HCT116 (cell line): ENCODE measurements around the gene TMEM140. TPM values are rescaled to one million over a fixed set of nuclear protein-coding genes. Genes with fewer than 3 reads are reported as not detected.

Experiments used
- ATAC-seq: fragments of 200-7000 bp; cut with Tn5 transposase; 2 replicates; pipeline ENCODE4 v1.9.1; 2020; ENCODE audit warnings: mild to moderate bottlenecking, moderate library complexity
- BruUV-seq: library from RNA; stranded (reverse); fragments of 400-500 nt; replicated peaks from 2 replicates; lab custom pipeline; 2021; lab: Mats Ljungman, UMichigan
- CTCF ChIA-PET: fragments of 300-600 bp; sonication (Branson Sonifier 250); formaldehyde crosslinking; loops from one replicate; lab custom pipeline; 2021; ENCODE audit warnings: antibody characterized with exemption; lab: Charles Lee
- POLR2A ChIA-PET: fragments of 300-600, 350-600 bp; sonication (Branson Sonifier 250); formaldehyde crosslinking; loops from one replicate; lab custom pipeline; 2021; ENCODE audit warnings: antibody characterized with exemption; lab: Charles Lee
- RAD21 ChIA-PET, 2 experiments: fragments of 300-600 bp; sonication (Branson Sonifier 250); formaldehyde crosslinking; loops; one replicate each; lab custom pipeline; 2023; ENCODE audit warnings: low total read pairs in 2 of 2; ENCODE audit not compliant: uncharacterized antibody in 2 of 2, unreplicated experiment in 2 of 2, low non-redundant PET in 1 of 2; lab: Charles Lee
- DNase-seq: peaks from one replicate; pipeline ENCODE4 v3.0.0-alpha.2; 2010; ENCODE audit warnings: low read depth, low spot score
- H2AFZ ChIP-seq: fragments of 200-600 bp; shearing (Covaris generic), sonication (generic); 2 replicates; pipeline ENCODE4 v1.6.1; 2017; ENCODE audit warnings: low read depth, mixed run types, mixed read lengths, antibody characterized with exemption, low read length; ENCODE audit not compliant: poor library complexity, severe bottlenecking
- H3K27ac ChIP-seq: 2 replicates; pipeline ENCODE4 v1.5.1; 2012; ENCODE audit warnings: low read depth, low read length
- H3K27me3 ChIP-seq: fragments of 200-600 bp; sonication (generic); 2 replicates; pipeline ENCODE4 v1.6.1; 2016; ENCODE audit warnings: mixed run types, low read length, mixed read lengths; ENCODE audit not compliant: insufficient read depth
- H3K36me3 ChIP-seq, 2 experiments: fragments of 200-500 bp in 1 of 2; fragments of 200-600 bp in 1 of 2; sonication (Bioruptor generic) in 1 of 2; sonication (generic) in 1 of 2; 2 replicates each; pipeline versions ENCODE4 v1.5.1 to v1.6.1; 2014 to 2016; ENCODE audit warnings: low read length in 2 of 2, inconsistent platforms in 1 of 2, mixed read lengths in 1 of 2, mixed run types in 1 of 2; ENCODE audit not compliant: insufficient read depth in 2 of 2, control insufficient read depth in 1 of 2
- H3K4me1 ChIP-seq, 2 experiments: fragments of 200-600 bp in 1 of 2; sonication (generic) in 1 of 2; 2 replicates each; pipeline versions ENCODE4 v1.5.1 to v1.6.1; 2012 to 2017; ENCODE audit warnings: low read length in 2 of 2, inconsistent platforms in 1 of 2, mild to moderate bottlenecking in 1 of 2, mixed read lengths in 1 of 2, mixed run types in 1 of 2, moderate library complexity in 1 of 2; ENCODE audit not compliant: insufficient read depth in 2 of 2, control insufficient read depth in 1 of 2
- H3K4me2 ChIP-seq: fragments of 200-600 bp; sonication (generic); 2 replicates; pipeline ENCODE4 v1.6.1; 2017; ENCODE audit warnings: mixed run types, low read length, mixed read lengths
- H3K4me3 ChIP-seq, 2 experiments: fragments of 200-600 bp in 1 of 2; sonication (generic) in 1 of 2; replicated peaks in 1 of 2; 2 replicates each; pipeline ENCODE4 v1.5.1; 2011 to 2016; ENCODE audit warnings: low read length in 2 of 2, control low read depth in 1 of 2, low read depth in 1 of 2, mild to moderate bottlenecking in 1 of 2, mixed read lengths in 1 of 2, mixed run types in 1 of 2
- H3K79me2 ChIP-seq: fragments of 200-600 bp; sonication (generic); 2 replicates; pipeline ENCODE4 v1.6.1; 2017; ENCODE audit warnings: mild to moderate bottlenecking, mixed run types, low read length, moderate library complexity, mixed read lengths; ENCODE audit not compliant: insufficient read depth
- H3K9ac ChIP-seq: fragments of 200-600 bp; sonication (generic); 2 replicates; pipeline ENCODE4 v1.6.1; 2016; ENCODE audit warnings: low read length, mixed read lengths
- H3K9me2 ChIP-seq: fragments of 200-600 bp; sonication (generic), shearing (Covaris generic); 2 replicates; pipeline ENCODE4 v1.6.1; 2017; ENCODE audit warnings: mixed run types, mild to moderate bottlenecking, moderate library complexity; ENCODE audit not compliant: insufficient read depth
- H3K9me3 ChIP-seq, 2 experiments: fragments of 200-500 bp in 1 of 2; fragments of 200-600 bp in 1 of 2; sonication (Bioruptor generic) in 1 of 2; sonication (generic) in 1 of 2; 2 replicates each; pipeline ENCODE4 v1.6.1; 2014 to 2017; ENCODE audit warnings: low read length in 2 of 2, mixed read lengths in 2 of 2, inconsistent platforms in 1 of 2, low read depth in 1 of 2, mild to moderate bottlenecking in 1 of 2, mixed run types in 1 of 2, moderate library complexity in 1 of 2; ENCODE audit not compliant: control insufficient read depth in 1 of 2, insufficient read depth in 1 of 2
- H4K20me1 ChIP-seq: fragments of 200-600 bp; sonication (generic), shearing (Covaris generic); 2 replicates; pipeline ENCODE4 v1.6.1; 2017; ENCODE audit warnings: mixed run types, mild to moderate bottlenecking, moderate library complexity; ENCODE audit not compliant: insufficient read depth
- CBX3 ChIP-seq: IDR thresholded peaks from 2 replicates; pipeline ENCODE4 v1.6.1; 2012; ENCODE audit warnings: low read depth
- CEBPB ChIP-seq: IDR thresholded peaks from 2 replicates; pipeline ENCODE4 v1.6.1; 2012; ENCODE audit warnings: low read depth
- EGR1 ChIP-seq: IDR thresholded peaks from 2 replicates; pipeline ENCODE4 v1.6.1; 2012; ENCODE audit warnings: low read depth
- EZH2 ChIP-seq: fragments of 200-600 bp; sonication (generic); IDR thresholded peaks from 2 replicates; pipeline ENCODE4 v1.6.1; 2017; ENCODE audit warnings: antibody characterized with exemption, mixed run types
- EZH2phosphoT487 ChIP-seq: fragments of 200-600 bp; IDR thresholded peaks from 2 replicates; pipeline ENCODE4 v1.6.1; 2018; ENCODE audit warnings: antibody characterized with exemption, borderline replicate concordance
- FOSL1 ChIP-seq: IDR thresholded peaks from 2 replicates; pipeline ENCODE4 v1.6.1; 2012; ENCODE audit warnings: low read depth
- REST ChIP-seq: IDR thresholded peaks from 2 replicates; pipeline ENCODE4 v1.6.1; 2012; ENCODE audit warnings: low read depth
- SIN3A ChIP-seq: IDR thresholded peaks from 2 replicates; pipeline ENCODE4 v1.6.1; 2012; ENCODE audit warnings: low read depth
- intact Hi-C: fragments of 100-400 bp; cut with micrococcal nuclease; formaldehyde crosslinking; loops from 2 replicates; pipeline ENCODE4 v1.10.0; 2022
- total RNA-seq: library from RNA; stranded (reverse); gene quantifications from one replicate; pipeline ENCODE4 v1.2.1, GENCODE V29; 2021; ENCODE audit not compliant: unreplicated experiment
- TF ChIP-seq, protein P1 (sequence below): IDR thresholded peaks from 2 replicates; pipeline ENCODE4 v1.6.1; 2011; ENCODE audit warnings: mild to moderate bottlenecking, low read length, moderate library complexity; ENCODE audit not compliant: insufficient replicate concordance; ENCODE audit errors: extremely low read depth
- TF ChIP-seq, protein P2 (sequence below): IDR thresholded peaks from 2 replicates; pipeline ENCODE4 v1.6.1; 2012
- TF ChIP-seq, protein P3 (sequence below), 3 experiments: fragments of 200-600 bp in 1 of 3; sonication (generic) in 1 of 3; IDR thresholded peaks in 2 of 3; conservative IDR thresholded peaks in 1 of 3; 2 replicates each; pipeline ENCODE4 v1.5.1; 2012 to 2017; ENCODE audit warnings: low read depth in 2 of 3, low read length in 2 of 3, antibody characterized with exemption in 1 of 3, borderline replicate concordance in 1 of 3, control low read depth in 1 of 3, mild to moderate bottlenecking in 1 of 3, mixed read lengths in 1 of 3, mixed run types in 1 of 3, moderate library complexity in 1 of 3; ENCODE audit not compliant: insufficient read depth in 1 of 3

TMEM140 gene
- total RNA-seq, 1 experiment from 2014 or later, result not detected

DNA sequence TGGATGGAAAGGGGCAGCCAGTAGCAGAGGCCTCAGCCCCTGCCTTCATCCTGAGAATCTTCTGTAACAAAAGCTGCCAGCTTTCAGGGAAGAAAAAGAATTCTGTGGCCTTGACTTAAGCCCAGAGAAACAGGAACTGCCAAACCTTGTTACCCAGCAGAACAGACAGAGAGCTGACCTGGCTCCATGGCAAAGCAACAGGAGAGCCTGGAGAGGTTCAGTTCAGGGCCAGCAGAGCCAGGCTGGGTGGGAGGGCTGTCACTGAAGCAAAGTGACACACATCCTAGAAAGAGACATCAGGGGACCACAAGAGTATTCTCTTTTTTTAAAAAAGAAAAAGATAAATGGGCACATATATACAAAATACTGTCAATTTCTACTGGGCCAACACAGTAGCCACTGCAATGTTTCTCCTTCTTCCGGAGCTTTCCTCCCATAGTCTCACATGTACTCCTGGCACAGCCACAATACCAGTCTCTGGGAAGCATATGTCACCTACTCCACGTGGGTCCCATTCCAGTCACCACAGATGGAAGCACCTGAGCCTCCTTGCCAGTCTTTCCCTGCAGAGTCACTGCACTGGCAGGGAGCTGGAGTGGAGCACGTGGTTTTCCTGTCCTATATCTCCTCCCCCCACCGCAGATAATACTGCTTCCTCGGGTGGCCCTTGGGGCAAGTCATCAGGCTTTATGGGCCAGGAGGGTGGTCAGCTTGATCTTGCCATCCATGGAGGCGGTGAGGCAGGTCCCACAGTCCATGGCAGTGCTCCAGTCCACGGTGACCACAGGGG, 37.8 kb downstream of the TMEM140 start:
- Histone ChIP-seq H3K4me3 (no peak overlapping the region), H3K9ac (no peak overlapping the region), H3K4me1 (no peaks in the 10 kb centered on the region), H4K20me1 (no peaks in the 10 kb centered on the region), H3K27me3 (no peaks in the 10 kb centered on the region), H2AFZ (no peak overlapping the region), H3K79me2 (no peaks in the 10 kb centered on the region), H3K36me3 (no peaks in the 10 kb centered on the region), H3K9me2 (no peaks in the 10 kb centered on the region), H3K4me2 (no peak overlapping the region), H3K27ac (no peak overlapping the region), H3K9me3 (peaks cover 0 to 9% of the 10 kb centered on the region in 2 experiments; a peak in 1 of 4 replicates)
- TF ChIP-seq FOSL1, result no peak
- no peak for TF ChIP-seq SIN3A
- TF ChIP-seq, protein P1, sequence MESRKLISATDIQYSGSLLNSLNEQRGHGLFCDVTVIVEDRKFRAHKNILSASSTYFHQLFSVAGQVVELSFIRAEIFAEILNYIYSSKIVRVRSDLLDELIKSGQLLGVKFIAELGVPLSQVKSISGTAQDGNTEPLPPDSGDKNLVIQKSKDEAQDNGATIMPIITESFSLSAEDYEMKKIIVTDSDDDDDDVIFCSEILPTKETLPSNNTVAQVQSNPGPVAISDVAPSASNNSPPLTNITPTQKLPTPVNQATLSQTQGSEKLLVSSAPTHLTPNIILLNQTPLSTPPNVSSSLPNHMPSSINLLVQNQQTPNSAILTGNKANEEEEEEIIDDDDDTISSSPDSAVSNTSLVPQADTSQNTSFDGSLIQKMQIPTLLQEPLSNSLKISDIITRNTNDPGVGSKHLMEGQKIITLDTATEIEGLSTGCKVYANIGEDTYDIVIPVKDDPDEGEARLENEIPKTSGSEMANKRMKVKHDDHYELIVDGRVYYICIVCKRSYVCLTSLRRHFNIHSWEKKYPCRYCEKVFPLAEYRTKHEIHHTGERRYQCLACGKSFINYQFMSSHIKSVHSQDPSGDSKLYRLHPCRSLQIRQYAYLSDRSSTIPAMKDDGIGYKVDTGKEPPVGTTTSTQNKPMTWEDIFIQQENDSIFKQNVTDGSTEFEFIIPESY, result no peak
- no peak for TF ChIP-seq EZH2phosphoT487
- no peak for TF ChIP-seq REST
- no peak for TF ChIP-seq CEBPB
- no peak for TF ChIP-seq EZH2
- TF ChIP-seq EGR1, result no peak
- TF ChIP-seq CBX3, result no peak
- TF ChIP-seq, protein P2, sequence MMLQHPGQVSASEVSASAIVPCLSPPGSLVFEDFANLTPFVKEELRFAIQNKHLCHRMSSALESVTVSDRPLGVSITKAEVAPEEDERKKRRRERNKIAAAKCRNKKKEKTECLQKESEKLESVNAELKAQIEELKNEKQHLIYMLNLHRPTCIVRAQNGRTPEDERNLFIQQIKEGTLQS, result no peak
- TF ChIP-seq, protein P3, sequence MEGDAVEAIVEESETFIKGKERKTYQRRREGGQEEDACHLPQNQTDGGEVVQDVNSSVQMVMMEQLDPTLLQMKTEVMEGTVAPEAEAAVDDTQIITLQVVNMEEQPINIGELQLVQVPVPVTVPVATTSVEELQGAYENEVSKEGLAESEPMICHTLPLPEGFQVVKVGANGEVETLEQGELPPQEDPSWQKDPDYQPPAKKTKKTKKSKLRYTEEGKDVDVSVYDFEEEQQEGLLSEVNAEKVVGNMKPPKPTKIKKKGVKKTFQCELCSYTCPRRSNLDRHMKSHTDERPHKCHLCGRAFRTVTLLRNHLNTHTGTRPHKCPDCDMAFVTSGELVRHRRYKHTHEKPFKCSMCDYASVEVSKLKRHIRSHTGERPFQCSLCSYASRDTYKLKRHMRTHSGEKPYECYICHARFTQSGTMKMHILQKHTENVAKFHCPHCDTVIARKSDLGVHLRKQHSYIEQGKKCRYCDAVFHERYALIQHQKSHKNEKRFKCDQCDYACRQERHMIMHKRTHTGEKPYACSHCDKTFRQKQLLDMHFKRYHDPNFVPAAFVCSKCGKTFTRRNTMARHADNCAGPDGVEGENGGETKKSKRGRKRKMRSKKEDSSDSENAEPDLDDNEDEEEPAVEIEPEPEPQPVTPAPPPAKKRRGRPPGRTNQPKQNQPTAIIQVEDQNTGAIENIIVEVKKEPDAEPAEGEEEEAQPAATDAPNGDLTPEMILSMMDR (IDR thresholded peaks at IDR 0.05 in 2 of 3, conservative IDR thresholded peaks at IDR 0.05 in 1 of 3; ENCODE audit: borderline replicate concordance in 1 of 3, insufficient read depth in 1 of 3, low read depth in 2 of 3, low read length in 2 of 3), result no peak
- ChIA-PET RAD21 (no interaction called here), POLR2A (no interaction called here), CTCF (no interaction called here)
- DNase-seq, result no peak
- no TSS peak for BruUV-seq
- intact Hi-C loops, result no loop called here
- no peak for ATAC-seq
